Measurements from ENCODE around the gene DNAJC18.
"Not testable (repeated sequence)": the region's sequence is repeated elsewhere in the genome, so short reads cannot be mapped to it uniquely, and the experiment has no call there.

The DNAJC18 gene

GRCh38 chr5:139426203-139426885, 13.0 kb downstream of the DNAJC18 start:
- DNase-seq (ENCODE audit: low spot score), result no peak

- DNase-seq (ENCODE audit: low spot score), result no peak
These were observed 13.8 kb downstream of the DNAJC18 start for GRCh38 chr5:139425497-139425896.

GRCh38 chr5:139422307-139422893, 16.9 kb downstream of the DNAJC18 start:
- DNase-seq (ENCODE audit: low spot score), result peak; percentile 56

DNA sequence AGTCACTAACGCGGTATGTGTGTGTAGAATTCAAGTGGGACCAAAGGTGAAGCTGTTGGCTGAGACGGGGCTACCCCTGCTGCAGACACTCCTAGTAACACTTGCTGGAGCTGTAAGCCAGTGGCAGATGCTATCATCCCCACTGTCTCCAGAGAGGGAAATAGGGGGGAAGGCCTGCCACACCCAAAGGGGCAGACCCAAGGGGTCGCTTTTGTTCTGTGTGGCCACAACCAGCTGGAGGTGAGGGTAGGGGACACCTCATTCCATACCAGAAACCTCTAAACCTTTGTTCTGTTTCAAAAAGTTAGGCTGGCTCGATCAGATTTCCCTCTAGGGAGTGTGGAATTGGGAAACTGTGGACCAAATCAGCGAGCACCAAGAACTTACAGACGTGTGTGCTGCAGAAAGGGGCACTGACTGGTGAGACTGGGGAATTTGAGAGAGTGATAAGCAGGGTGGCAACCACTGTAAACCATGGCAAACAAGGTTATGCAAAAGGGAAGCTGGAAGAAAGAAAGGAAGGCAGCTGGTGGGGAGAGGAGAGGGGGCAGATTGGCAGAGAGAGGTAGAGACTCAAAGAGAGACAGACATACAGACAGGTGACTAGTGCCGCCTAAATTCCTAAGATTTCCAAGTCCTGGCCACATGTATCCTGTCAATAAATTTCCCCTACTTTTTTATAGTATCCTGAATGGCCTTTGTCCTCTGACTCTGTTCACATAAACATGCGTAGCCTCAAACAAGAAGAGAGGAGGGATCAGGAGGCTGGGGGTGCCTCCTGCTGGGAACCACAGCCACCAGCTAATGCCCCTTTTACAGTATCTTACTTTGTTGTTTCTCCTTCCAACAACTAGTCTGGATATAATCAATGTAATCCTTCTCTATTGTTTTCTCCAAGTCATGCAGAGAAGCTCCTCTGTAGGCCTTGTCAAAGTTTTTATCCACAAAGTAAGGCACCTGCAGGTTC, 19.8 kb downstream of the DNAJC18 start:
- DNase-seq (ENCODE audit: low spot score), result no peak

DNA sequence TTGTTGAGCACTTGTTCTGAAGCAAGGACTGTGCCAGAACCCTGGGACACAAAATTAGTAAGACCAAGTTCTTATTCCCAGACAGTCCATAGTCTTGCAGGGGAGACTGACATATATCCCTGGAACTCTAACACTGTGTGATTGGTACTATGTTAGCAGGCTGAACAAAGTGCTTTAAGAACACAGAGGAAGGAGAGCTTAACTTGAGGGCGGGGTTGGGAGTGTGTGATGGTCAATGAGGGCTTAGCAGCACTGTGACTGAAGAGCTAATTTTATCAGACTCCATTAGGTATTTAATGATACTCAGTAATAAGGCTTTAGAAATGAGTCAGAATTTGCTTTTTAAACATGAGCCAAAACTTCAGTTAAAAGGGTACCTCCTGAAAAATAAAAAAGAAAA, 20.5 kb downstream of the DNAJC18 start:
- DNase-seq (ENCODE audit: low spot score), result no peak

- DNase-seq (ENCODE audit: low spot score), result no peak
These were observed 22.1 kb downstream of the DNAJC18 start for GRCh38 chr5:139417214-139417613.

DNA sequence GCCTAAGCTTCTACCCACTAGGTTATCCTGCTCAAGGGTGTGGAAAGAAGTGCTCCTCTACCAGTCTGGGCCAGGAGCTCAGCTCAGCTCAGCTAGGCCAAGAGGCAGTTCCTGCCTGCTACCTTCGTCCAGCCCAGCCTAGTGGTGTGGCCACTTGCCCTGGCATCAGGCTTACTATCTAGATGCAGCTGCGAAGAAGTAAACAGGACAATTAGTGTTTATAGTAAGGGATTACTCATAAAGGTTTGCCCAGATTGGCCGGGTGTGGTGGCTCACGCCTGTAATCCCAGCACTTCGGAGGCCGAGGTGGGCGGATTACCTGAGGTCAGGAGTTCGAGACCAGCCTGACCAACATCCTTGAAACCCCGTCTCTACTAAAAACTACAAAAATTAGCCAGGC, 22.7 kb downstream of the DNAJC18 start:
- DNase-seq (ENCODE audit: low spot score), result no peak

GRCh38 chr5:139415869-139416268, 23.5 kb downstream of the DNAJC18 start:
- DNase-seq (ENCODE audit: low spot score), result no peak

DNA sequence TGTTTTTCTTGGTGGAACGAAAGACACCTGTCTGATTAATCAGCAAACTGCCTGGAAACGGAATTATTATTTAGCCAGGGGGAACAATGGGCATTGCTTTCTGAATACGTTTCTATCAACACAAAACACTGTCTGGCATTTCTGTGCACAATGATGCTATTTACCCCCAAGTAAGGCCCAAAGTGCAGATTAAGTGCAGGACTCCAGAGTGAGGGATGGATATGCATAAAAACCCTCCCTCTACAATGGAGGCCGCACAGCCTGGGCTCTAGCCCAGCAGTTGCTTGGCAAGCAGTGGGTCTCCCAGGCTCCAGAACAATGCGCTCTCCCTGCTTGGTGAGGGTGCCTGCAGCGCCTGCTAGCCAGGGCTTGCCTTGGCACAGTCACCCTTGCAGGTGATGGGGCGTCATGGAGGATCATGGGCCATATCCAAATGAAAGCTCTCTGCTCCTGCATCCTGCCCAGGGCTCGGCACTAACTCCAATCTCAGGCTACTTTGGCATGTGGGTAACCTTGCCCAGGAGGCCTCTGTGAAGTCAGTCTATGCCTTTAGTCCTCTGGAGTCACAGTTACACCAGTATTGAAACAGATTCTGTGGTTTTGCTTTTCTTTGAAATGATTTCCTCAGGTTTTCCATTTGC, 24.0 kb downstream of the DNAJC18 start:
- DNase-seq (ENCODE audit: low spot score), result no peak

- DNase-seq (ENCODE audit: low spot score), result no peak
These were observed 24.7 kb downstream of the DNAJC18 start for GRCh38 chr5:139414581-139415130.

DNA sequence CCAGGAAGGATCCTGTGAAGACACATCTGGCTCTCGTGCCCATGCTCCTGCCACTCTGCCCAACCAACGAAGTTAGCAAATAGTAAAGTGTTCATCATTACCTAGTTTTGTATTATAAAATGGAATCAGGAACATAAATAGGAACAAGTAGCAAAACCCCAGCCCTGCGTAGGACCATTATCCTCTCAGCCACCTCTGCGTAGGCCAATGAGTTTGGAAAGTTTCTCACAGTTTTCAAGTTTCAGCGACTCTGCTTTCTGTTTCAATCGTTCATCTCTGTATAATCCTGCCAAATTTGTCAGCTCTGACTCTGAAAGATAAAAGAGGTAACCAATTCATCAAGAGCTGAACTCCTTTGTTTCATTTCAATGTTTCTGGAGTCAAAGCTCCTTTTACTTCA, 25.4 kb downstream of the DNAJC18 start:
- DNase-seq (ENCODE audit: low spot score), result no peak

GRCh38 chr5:139413153-139413552, 26.2 kb downstream of the DNAJC18 start:
- no peak for DNase-seq (ENCODE audit: low spot score)

DNA sequence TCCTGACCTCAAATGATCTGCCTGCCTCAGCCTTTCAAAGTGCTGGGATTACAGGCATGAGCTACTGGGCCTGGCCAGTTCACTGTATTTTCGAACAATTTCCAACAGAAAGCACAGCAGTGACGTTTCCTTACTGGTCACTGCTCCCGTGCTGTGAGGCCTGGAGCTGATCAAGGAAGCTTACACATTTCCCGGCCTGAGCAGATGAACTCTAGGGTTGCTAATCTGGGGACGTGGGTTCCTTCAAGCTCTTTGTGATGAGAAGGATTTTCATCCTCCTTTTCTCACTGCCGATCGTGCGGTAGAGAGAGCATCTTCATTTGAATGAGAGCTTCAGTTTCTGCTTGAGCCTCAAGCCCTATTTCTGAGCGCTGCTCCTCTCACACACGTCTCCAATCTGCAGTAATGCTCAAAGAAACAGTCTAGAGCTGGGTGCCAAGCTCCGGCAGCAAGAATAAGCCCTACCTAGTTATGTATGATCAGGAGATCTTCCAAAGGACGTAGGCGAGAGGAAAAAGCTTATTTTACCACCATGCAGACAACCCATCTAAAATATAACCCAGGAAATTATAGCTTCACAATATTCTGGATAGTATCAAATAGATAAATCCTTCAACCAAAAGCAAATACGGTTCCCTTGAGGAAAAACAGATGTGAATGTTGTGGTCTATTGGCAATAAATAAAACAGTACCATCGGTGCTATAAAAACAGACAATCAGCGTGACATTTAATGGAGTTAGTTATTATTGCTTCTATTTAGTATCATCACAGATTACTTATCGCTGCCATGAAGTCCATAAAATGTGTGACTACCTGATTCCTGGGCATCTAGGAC, 28.1 kb downstream of the DNAJC18 start:
- DNase-seq (ENCODE audit: low spot score), result no peak

DNA sequence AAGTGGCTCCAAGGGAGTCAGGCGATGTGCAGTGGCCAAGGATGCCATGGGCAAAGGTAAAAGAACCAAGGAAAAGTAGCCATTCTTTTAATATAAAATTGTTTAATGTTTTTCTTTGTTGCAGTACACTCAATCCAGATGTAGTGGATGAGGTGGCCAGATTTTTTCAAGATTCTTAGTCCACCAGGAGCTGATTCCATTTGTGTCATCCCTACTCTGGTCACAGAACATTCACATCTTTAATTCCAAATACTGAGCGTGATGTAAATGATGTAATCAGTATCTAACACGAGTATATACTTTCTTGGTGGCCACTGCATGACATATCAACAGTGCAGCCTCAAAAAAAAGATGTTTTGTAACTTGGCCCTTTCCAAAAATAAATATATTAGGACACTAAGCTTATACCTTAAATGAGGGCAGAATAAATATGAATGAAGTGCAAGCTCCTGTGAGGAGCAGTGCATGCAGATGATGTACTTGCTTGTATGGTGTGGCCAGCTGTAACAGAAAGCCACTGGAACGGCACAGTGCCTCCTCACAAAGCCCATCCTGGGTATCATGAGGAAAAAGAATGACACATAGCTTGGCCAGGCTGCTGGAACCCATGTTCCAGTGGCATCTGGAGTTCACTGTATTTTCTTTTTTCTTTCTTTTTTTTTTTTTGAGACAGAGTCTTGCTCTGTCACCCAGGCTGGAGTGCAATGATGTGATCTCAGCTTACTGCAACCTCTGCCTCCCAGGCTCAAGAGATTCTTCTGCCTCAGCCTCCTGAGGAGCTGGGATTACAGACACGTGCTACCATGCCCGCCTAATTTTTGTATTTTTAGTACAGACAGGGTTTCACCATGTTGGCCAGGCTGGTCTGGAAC, 29.0 kb downstream of the DNAJC18 start:
- no peak for DNase-seq (ENCODE audit: low spot score)

DNA sequence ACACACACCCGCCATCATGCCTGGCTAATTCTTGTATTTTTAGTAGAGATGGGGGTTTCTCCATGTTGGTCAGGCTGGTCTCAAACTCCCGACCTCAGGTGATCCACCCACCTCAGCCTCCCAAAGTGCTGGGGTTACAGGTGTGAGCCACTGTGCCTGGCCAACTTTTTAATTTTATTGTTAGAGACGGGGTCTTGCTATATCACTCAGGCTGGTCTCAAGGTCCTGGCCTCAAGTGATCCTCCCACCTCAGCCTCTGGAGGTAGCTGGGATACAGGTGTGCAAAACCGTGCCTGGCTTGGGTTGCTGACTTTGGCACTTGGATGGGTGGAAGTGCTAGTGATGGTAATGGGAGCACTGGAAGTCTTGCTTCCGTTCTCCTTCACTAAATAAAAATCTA, 30.2 kb downstream of the DNAJC18 start:
- not testable (repeated sequence) for DNase-seq (ENCODE audit: low spot score)

DNA sequence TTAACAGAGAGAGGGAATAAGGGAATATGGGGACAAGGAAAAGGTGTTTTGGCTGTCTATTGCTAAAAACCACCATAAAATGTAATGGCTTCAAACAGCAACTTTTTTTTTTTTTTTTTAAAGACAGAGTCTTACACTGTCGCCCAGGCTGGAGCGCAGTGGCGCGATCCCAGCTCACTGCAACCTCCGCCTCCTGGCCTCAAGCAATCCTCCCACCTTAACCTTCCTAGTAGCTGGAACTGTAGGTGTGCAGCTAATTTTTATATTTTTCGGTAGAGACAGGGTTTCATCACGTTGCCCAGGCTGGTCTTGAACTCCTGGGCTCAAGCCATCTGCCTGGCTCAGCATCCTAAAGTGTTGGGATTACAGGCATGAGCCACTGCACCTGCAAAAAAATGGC, 31.1 kb downstream of the DNAJC18 start:
- no peak for DNase-seq (ENCODE audit: low spot score)

DNA sequence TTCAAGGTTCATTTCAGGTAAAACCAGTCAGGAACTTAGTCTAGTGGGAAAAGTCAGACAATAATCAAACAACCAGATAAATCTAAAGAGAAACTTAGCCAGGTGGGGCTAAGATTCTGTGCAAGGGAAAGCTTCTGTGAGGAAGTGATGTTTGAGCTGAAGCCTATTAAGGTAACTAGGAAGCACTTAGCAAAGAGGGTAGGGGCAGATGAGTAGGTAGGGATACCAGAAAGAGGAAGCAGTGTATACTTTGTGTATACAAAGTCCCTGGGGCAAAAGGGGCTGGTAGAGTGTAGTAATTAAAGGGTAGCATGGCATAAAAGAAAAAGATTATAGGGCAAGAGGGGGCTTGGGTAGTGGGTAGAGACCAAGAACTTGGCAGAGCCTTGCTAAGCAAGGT, 31.8 kb downstream of the DNAJC18 start:
- no peak for DNase-seq (ENCODE audit: low spot score)

- DNase-seq (ENCODE audit: low spot score), result no peak
These were observed 32.4 kb downstream of the DNAJC18 start for GRCh38 chr5:139406963-139407362.

DNA sequence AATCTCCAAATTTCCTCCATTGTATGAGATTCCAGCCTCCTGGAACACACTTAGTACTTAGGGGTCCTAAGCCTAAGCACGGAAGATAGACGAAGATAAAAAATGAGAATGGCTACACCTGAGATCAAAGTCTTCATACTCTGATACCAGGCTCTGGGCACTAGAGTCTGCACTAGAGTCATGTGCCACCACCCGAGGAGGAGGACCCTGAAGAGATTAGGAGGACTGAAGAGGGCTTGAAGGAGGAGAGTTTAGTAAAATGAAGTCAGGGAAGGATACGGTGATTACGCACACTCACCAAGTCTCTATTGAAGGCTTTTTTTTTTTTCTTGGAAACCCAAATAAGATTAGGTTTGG, 34.9 kb downstream of the DNAJC18 start:
- no peak for DNase-seq (ENCODE audit: low spot score)

DNA sequence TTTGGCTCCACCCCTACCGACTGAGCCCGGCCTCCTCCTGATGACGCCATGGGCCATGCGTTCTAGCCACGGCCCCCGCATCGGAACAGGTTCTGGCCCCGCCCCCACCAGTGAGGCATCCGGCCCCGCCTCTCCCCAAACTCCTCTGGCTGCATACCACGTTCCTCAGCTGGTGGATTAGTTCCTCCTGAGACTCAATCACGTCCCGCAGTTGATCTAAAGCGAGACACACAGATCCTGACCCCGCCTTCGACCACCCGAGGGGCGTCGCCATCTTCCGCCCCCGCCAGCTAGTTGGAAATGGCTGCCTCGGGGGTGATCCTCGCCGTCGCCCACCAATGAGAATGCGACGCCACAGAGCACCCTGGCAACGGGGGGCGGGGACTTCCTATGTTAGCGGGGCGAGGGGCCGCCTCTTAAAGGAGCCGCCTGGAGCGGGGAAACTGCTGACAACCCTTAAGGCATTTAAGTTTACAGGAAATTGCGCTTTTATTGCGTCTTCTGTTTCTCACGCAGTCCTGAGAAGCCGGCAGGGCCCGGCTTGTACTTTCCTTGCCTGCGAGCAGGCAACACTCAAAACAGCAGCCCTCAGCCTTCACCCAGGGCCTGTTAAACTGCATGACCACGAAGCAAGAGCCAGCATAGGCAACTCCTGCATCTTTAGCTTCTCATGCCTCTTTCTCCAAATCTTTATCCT, 35.4 kb downstream of the DNAJC18 start, which contains the start of gene SPATA24:
Gene SPATA24, minus strand, starts transcription at position 303 of the 697 bp plus-strand sequence. Its CDS starts 29 bp downstream, at position 274.
- peak; percentile 94 for DNase-seq (ENCODE audit: low spot score)
